Measurements from ENCODE around the gene ZNF724. TPM values are rescaled to one million over a fixed set of nuclear protein-coding genes. Genes with fewer than 3 reads are reported as not detected.

The ZNF724 gene
- total and polyA plus RNA-seq, 2 of the 4 experiments (the other 2 are of a cell fraction) = 1.8 to 20.1 TPM

GRCh38 chr19:23259961-23260360 is 9.8 kb upstream of the ZNF724 start:
- ChIA-PET CTCF (no interaction called here), POLR2A (ENCODE audit: unreplicated experiment) (no interaction called here)
- no peak overlapping the region for H2AK5ac ChIP-seq (ENCODE audit: low read depth, low read length)
- in situ Hi-C loops (cut with MboI; ENCODE audit: low sequenced_read_pairs) = loop anchor here (25.0 kb wide), 1 partner anchor 777 kb away; no protein-coding TSS in a partner anchor
- H2BK20ac ChIP-seq (ENCODE audit: low read depth, low read length) = no peak overlapping the region
- intact Hi-C loops (cut with micrococcal nuclease) = loop anchor here (10.0 kb wide), 1 partner anchor 145 kb away; the partner anchor contains the start of gene ZNF730
- no peaks in the 10 kb centered on the region for H3K4me1 ChIP-seq (ENCODE audit: control insufficient read depth, insufficient read depth, low read length)
- no peaks in the 10 kb centered on the region for H3K79me1 ChIP-seq (ENCODE audit: low read depth in 1 of 2, low read length in 2 of 2)
- H4K8ac ChIP-seq (ENCODE audit: low read depth in 2 of 2, low read length in 2 of 2) = no peak overlapping the region
- H3K14ac ChIP-seq (replicated peaks; ENCODE audit: low read depth, low read length) = no peak overlapping the region
- dilution Hi-C loops (cut with HindIII; ENCODE audit: low sequenced_read_pairs, unreplicated experiment) = no loop called here
- no peak overlapping the region for H2AFZ ChIP-seq (replicated peaks; ENCODE audit: low read length, poor library complexity)
- no peak overlapping the region for H3K4me3 ChIP-seq (ENCODE audit: insufficient read depth, low read depth, low read length)
- no peaks in the 10 kb centered on the region for H3K9me3 ChIP-seq (ENCODE audit: control insufficient read depth, insufficient read depth, low read length)
- no peak for ATAC-seq (ENCODE audit: low read depth)
- no CpG with 5 or more reads among the region's 2 CpGs for WGBS, 2 experiments (ENCODE audit: extremely low coverage in 2 of 2, insufficient read length in 1 of 2)
- no peak overlapping the region for H2BK15ac ChIP-seq (ENCODE audit: low read depth, low read length)
- no peak overlapping the region for H2BK120ac ChIP-seq (ENCODE audit: low read depth, low read length)
- no peak overlapping the region for H3K4me2 ChIP-seq (ENCODE audit: low read depth, low read length)
- no peak overlapping the region for H4K5ac ChIP-seq (ENCODE audit: low read depth, low read length)
- no peak overlapping the region for H3K18ac ChIP-seq (ENCODE audit: low read depth, low read length)
- no peaks in the 10 kb centered on the region for H3K9me1 ChIP-seq (ENCODE audit: insufficient read depth, low read length)
- no peak for TF ChIP-seq SMC3 (IDR thresholded peaks at IDR 0.05; ENCODE audit: low read depth, low read length)
- no peak for TF ChIP-seq RAD21 (IDR thresholded peaks at IDR 0.05; ENCODE audit: low read length)
- TF ChIP-seq POLR2A (IDR thresholded peaks at IDR 0.05; ENCODE audit: low read depth, low read length) = no peak
- TF ChIP-seq NFE2L2 (IDR thresholded peaks at IDR 0.05; ENCODE audit: low read depth, low read length) = no peak
- DNase-seq = no peak
- BruUV-seq (replicated peaks) = no TSS peak
- no peak overlapping the region for H3K27ac ChIP-seq (ENCODE audit: insufficient read depth, low read length)
- no peak overlapping the region for H3K23ac ChIP-seq (ENCODE audit: low read depth, low read length)
- H3K27me3 ChIP-seq (ENCODE audit: control insufficient read depth, insufficient read depth, low read length) = no peaks in the 10 kb centered on the region
- no peak overlapping the region for H4K91ac ChIP-seq (ENCODE audit: insufficient read depth, low read depth, low read length)
- H2BK5ac ChIP-seq (ENCODE audit: low read depth, low read length, poor library complexity, severe bottlenecking) = no peak overlapping the region
- no peak overlapping the region for H3K56ac ChIP-seq (ENCODE audit: extremely low read depth, insufficient read depth, low read length)
- H4K20me1 ChIP-seq (ENCODE audit: insufficient read depth, low read length) = no peaks in the 10 kb centered on the region
- no peak overlapping the region for H3K9ac ChIP-seq (ENCODE audit: low read depth, low read length)
- H2AK9ac ChIP-seq (replicated peaks; ENCODE audit: low read depth, low read length, poor library complexity) = no peak overlapping the region
- peaks cover 18% of the 10 kb centered on the region for H3K36me3 ChIP-seq (ENCODE audit: control insufficient read depth, insufficient read depth, low read length)
- no peak overlapping the region for H3K4ac ChIP-seq (ENCODE audit: low read depth, low read length)

Measured in IMR-90 (cell line).